HepG2 (cell line): Measurements from ENCODE around the gene SAMD10. TPM values are rescaled to one million over a fixed set of nuclear protein-coding genes. Genes with fewer than 3 reads are reported as not detected.

ENCODE experiments used
- BCL3 ChIP-seq: sonication (generic); formaldehyde crosslinking; IDR thresholded peaks from 2 replicates; pipeline ENCODE4 v1.5.1; 2020; ENCODE audit warnings: mild to moderate bottlenecking, missing genetic modification reagents, moderate library complexity
- BCL6 ChIP-seq: IDR thresholded peaks from 2 replicates; pipeline ENCODE4 v1.6.1; 2016; ENCODE audit warnings: missing genetic modification reagents, missing compliant biosample characterization
- CHD4 ChIP-seq: fragments of 200-600 bp; sonication (generic); IDR thresholded peaks from 2 replicates; pipeline ENCODE4 v1.7.0; 2017; ENCODE audit warnings: mild to moderate bottlenecking, low read length, borderline replicate concordance
- ELF4 ChIP-seq: sonication (generic); formaldehyde crosslinking; IDR thresholded peaks from 2 replicates; pipeline ENCODE4 v1.5.0; 2020; ENCODE audit warnings: missing genetic modification reagents, mild to moderate bottlenecking, moderate library complexity, borderline replicate concordance
- FOXO1 ChIP-seq: sonication (generic); formaldehyde crosslinking; IDR thresholded peaks from 2 replicates; pipeline ENCODE4 v1.4.0; 2020; ENCODE audit warnings: missing genetic modification reagents
- HDAC6 ChIP-seq: fragments of 200-600 bp; sonication (generic); IDR thresholded peaks from 2 replicates; pipeline ENCODE4 v1.7.0; 2017; ENCODE audit warnings: mild to moderate bottlenecking, antibody characterized with exemption, low read length, low read depth
- HES4 ChIP-seq: sonication (generic); formaldehyde crosslinking; IDR thresholded peaks from 2 replicates; pipeline ENCODE4 v1.9.0; 2021; ENCODE audit warnings: mild to moderate bottlenecking, missing genetic modification reagents, borderline replicate concordance
- MAFF ChIP-seq: IDR thresholded peaks from 2 replicates; pipeline ENCODE4 v1.6.1; 2011; ENCODE audit warnings: low read depth, low read length, improper control_type of control experiment
- REXO4 ChIP-seq: sonication (generic); formaldehyde crosslinking; IDR thresholded peaks from 2 replicates; pipeline ENCODE4 v1.8.0; 2022; ENCODE audit warnings: missing genetic modification reagents, mild to moderate bottlenecking, borderline replicate concordance
- SIN3A ChIP-seq: IDR thresholded peaks from 2 replicates; pipeline ENCODE4 v1.6.1; 2011; ENCODE audit warnings: low read depth, mild to moderate bottlenecking, control low read depth, low read length, borderline replicate concordance
- SNAPC4 ChIP-seq: sonication (generic); formaldehyde crosslinking; IDR thresholded peaks from 2 replicates; pipeline ENCODE4 v1.4.0; 2020; ENCODE audit warnings: mild to moderate bottlenecking, missing genetic modification reagents
- TAF1 ChIP-seq: sonication (generic); formaldehyde crosslinking; IDR thresholded peaks from 2 replicates; pipeline ENCODE4 v1.4.0; 2020; ENCODE audit warnings: missing genetic modification reagents
- TMF1 ChIP-seq: sonication (generic); formaldehyde crosslinking; IDR thresholded peaks from 2 replicates; pipeline ENCODE4 v1.8.1; 2022; ENCODE audit warnings: low read depth, missing genetic modification reagents
- ZBTB43 ChIP-seq: sonication (generic); formaldehyde crosslinking; conservative IDR thresholded peaks from 2 replicates; pipeline ENCODE4 v1.4.0; 2020; ENCODE audit warnings: missing genetic modification reagents
- ZNF354B ChIP-seq: sonication (generic); formaldehyde crosslinking; IDR thresholded peaks from 2 replicates; pipeline ENCODE4 v1.8.0; 2022; ENCODE audit warnings: mild to moderate bottlenecking, missing genetic modification reagents
- ZNF687 ChIP-seq: sonication (generic); formaldehyde crosslinking; IDR thresholded peaks from 2 replicates; pipeline ENCODE4 v1.5.1; 2020; ENCODE audit warnings: mild to moderate bottlenecking, missing genetic modification reagents, moderate library complexity
- ZSCAN22 ChIP-seq: sonication (generic); formaldehyde crosslinking; IDR thresholded peaks from 2 replicates; pipeline ENCODE4 v1.4.0; 2020; ENCODE audit warnings: mild to moderate bottlenecking, missing genetic modification reagents
- polyA plus RNA-seq, 8 experiments: library from polyadenylated mRNA; depleted of rRNA in 3 of 8; stranded (reverse) in 7 of 8; unstranded in 1 of 8; fragments of >200 nt; fragmentation: Illumina TruSeq in 4 of 8; extraction: Trizol in 4 of 8; gene quantifications; 2 replicates each; pipeline versions ENCODE4 v1.2.1 to v1.2.3, GENCODE V29; 2011 to 2016; ENCODE audit warnings: low read depth in 4 of 8, missing spikeins in 1 of 8, mixed read lengths in 1 of 8; ENCODE audit not compliant: insufficient read depth in 1 of 8
- total RNA-seq, 5 experiments: library from RNA; depleted of rRNA; stranded (reverse); fragments of >200 nt; fragmentation: Illumina TruSeq; extraction: Trizol; gene quantifications; 2 replicates each; pipeline ENCODE4 v1.2.3, GENCODE V29; 2016; ENCODE audit warnings: low read depth in 1 of 5

SAMD10 gene
- total and polyA plus RNA-seq, 2 of the 13 experiments (the other 11 are each of a cell fraction or from before 2014, with no cell fraction given): 6.1 to 11.0 TPM

GRCh38 chr20:63955827-63956663 lies 23.4 kb downstream of the SAMD10 start, which contains the start of gene UCKL1 (continued):
- TF ChIP-seq ELF4: peak; percentile 95
- TF ChIP-seq BCL3 (CRISPR knock-in tag): peak; percentile 99
- TF ChIP-seq ZNF687 (CRISPR knock-in tag): peak; percentile 97
- TF ChIP-seq TAF1 (CRISPR knock-in tag): peak; percentile 100
- TF ChIP-seq ZBTB43: peak; percentile 94
- peak; percentile 87; the same call in 1 of the 2 replicates for TF ChIP-seq ZSCAN22 (CRISPR knock-in tag)
- TF ChIP-seq REXO4 (CRISPR knock-in tag): peak; percentile 66
- no peak for TF ChIP-seq HDAC6
- TF ChIP-seq FOXO1 (CRISPR knock-in tag): peak; percentile 71
- TF ChIP-seq MAFF: no peak
- TF ChIP-seq ZNF354B (CRISPR knock-in tag): peak; percentile 96
- TF ChIP-seq SNAPC4 (CRISPR knock-in tag): no peak; the same call in none of the 2 replicates
- peak; percentile 73 for TF ChIP-seq TMF1 (CRISPR knock-in tag)
- peak; percentile 95 for TF ChIP-seq SIN3A
- TF ChIP-seq BCL6 (CRISPR knock-in tag): peak; percentile 77
- no peak for TF ChIP-seq CHD4
- TF ChIP-seq HES4 (CRISPR knock-in tag): peak; percentile 94
